Measurements from ENCODE around the gene ZFAND3. TPM values are rescaled to one million over a fixed set of nuclear protein-coding genes. Genes with fewer than 3 reads are reported as not detected.

Gene ZFAND3
- total RNA-seq, 2 experiments from 2014 or later, result 32.3 to 37.9 TPM

DNA sequence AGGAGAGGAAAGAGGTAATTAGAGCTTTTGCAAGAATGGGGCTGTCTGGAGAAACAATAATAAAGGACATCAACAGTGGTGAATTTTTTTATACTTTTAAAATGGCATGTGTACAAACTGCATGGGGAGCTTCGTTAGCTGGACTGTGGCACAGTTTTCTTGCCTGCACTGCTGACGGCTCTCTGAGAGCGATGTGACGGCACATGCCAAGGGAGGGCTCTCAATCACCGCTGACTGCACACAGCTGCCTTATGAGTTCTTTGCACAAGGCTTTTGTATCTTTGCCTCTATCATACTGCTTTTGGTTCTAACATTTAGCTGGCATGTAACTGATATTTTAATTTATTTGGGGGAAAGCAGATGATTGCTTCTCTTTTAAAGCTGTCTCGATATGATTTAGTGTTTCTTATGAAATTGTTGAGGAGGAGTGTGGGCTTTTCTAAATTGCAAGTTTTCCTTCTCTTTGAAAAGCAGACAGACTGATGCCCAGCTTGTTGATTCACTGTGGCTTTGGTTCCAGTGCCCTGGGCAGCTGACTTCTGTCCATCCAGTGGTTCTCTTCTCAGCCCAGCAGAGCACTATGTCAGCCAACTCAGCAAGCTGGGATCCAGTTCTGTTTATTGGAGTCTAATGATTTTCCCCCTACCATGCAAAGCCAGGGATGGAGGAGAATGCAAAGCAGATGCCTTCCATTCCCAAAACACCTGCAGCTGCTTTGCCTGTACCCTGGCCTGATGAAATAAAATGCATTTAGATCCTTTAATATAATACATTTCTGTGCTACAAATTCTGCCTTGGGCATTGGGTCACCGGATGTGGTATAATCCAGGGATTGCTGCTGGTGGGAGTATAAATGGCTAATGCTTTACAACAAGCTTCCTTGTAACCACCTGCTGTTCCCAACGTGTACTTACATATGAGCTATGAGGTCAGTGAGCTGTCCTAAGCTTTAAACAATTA is 323.9 kb downstream of the ZFAND3 start:
- no peak overlapping the region for H3K27ac Mint-ChIP-seq
- H3K4me1 Mint-ChIP-seq (ENCODE audit: low read depth), result no peaks in the 10 kb centered on the region
- intact Hi-C loops (cut with micrococcal nuclease), result no loop called here
- DNase-seq (no peak), ATAC-seq (no peak)
- POLR2A ChIA-PET, result interaction anchor here (1.0 to 1.1 kb wide), 2 partner anchors 17 to 33 kb away, joined by 3 to 4 read pairs; no protein-coding TSS in a partner anchor
- CTCF ChIA-PET, result interaction anchor here (1.2 kb wide), 1 partner anchor 8 kb away, joined by 3 read pairs; no protein-coding TSS in a partner anchor
- no peaks in the 10 kb centered on the region for H3K27me3 Mint-ChIP-seq
- H3K4me3 Mint-ChIP-seq, result no peak overlapping the region
- peaks cover 2% of the 10 kb centered on the region for H3K36me3 Mint-ChIP-seq (ENCODE audit: low read depth)
- TF ChIP-seq CTCF (IDR thresholded peaks at IDR 0.05), result no peak
- H3K9me3 Mint-ChIP-seq, result no peaks in the 10 kb centered on the region

DNA sequence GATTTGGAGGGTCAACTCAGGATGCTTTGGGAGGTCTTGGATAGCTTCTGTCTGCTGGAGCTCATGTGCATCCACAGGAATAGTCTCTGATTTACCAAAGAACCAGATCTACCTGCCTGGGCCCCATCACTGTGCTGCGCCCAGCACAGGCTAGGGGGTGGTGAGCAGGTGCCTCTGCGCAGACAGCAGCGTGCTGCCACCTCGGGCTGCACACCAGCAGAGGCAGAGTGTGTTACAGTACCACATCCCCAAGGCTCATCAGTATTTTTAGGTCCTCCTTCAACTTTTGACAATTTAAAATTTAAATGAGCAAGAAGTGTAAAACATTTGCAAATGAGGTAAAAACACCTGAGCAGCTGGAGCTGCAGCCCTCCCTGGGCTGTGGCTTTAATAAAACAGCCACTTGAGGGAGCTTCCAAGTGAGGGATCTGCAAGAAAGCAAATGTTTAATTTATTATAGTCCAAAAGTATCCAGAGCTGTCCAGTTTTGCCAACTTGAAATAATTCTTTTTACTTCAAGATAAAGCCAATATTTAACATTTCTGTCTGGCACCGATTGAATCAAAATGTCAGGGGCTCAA is 324.9 kb downstream of the ZFAND3 start:
- no peaks in the 10 kb centered on the region for H3K36me3 Mint-ChIP-seq (ENCODE audit: low read depth)
- H3K4me3 Mint-ChIP-seq, result no peak overlapping the region
- intact Hi-C loops (cut with micrococcal nuclease), result no loop called here
- H3K27me3 Mint-ChIP-seq, result no peaks in the 10 kb centered on the region
- TF ChIP-seq CTCF (IDR thresholded peaks at IDR 0.05), result no peak
- H3K27ac Mint-ChIP-seq, result no peak overlapping the region
- POLR2A ChIA-PET, result no interaction called here
- CTCF ChIA-PET, result interaction anchor here (0.7 to 1.2 kb wide), 2 partner anchors 9 to 112 kb away, joined by 3 read pairs; no protein-coding TSS in a partner anchor
- no peaks in the 10 kb centered on the region for H3K9me3 Mint-ChIP-seq
- ATAC-seq, result no peak
- no peak for DNase-seq
- H3K4me1 Mint-ChIP-seq (ENCODE audit: low read depth), result no peaks in the 10 kb centered on the region

DNA sequence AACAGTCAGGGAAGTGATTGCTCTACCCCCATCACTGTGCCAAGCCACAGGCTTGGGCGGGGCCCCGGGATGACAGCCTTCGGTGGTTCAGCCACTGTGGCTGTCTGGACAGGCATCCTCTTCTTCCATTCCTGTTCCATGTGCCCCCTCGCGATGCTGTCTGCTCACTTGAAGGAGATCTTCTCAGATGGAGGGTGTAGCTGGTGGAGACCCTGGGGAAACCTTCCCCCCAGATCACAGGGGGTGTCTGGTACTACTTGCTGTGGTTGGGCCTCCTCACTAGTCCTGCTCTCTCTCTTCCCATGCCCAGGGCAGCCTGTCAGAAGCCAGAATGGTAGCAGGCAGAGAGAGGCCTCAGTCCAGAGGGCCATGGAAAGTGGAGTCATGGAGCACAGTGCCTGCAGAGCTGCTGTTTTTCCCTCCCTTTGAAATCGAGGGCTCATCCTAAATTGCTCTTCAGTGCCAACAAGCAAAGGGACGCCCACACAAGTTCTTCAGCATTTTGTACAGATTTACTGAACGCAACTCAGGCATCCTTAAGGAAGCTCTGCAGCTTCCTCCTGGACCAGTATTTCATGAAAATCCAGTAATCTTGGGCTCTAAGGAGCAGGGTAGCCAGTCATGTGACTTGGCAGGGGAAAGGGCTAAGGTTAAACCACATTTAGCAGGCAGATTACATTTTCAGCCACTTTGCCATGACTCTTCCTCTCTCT is 326.6 kb downstream of the ZFAND3 start:
- H3K27me3 Mint-ChIP-seq, result no peaks in the 10 kb centered on the region
- no peak overlapping the region for H3K27ac Mint-ChIP-seq
- CTCF ChIA-PET, result no interaction called here
- no peak overlapping the region for H3K4me3 Mint-ChIP-seq
- DNase-seq (no peak), ATAC-seq (no peak)
- H3K4me1 Mint-ChIP-seq (ENCODE audit: low read depth), result no peaks in the 10 kb centered on the region
- no peaks in the 10 kb centered on the region for H3K36me3 Mint-ChIP-seq (ENCODE audit: low read depth)
- POLR2A ChIA-PET, result no interaction called here
- H3K9me3 Mint-ChIP-seq, result no peaks in the 10 kb centered on the region
- no peak for TF ChIP-seq CTCF (IDR thresholded peaks at IDR 0.05)
- intact Hi-C loops (cut with micrococcal nuclease), result no loop called here

DNA sequence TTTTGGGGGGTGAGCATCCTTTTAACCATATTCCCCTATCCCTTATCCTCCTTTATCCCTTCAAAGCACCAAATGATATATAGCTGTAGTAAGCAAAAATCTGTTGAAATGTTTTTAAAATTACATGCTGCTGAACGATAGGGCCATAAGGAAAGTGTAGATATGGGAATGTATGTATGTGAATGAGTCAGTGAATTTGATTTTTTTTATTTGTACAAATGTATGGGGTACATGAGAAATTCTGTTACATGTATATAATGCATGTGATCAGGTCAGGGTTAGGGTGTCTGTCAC is 327.2 kb downstream of the ZFAND3 start:
- H3K4me1 Mint-ChIP-seq (ENCODE audit: low read depth), result no peaks in the 10 kb centered on the region
- POLR2A ChIA-PET, result no interaction called here
- CTCF ChIA-PET, result no interaction called here
- H3K36me3 Mint-ChIP-seq (ENCODE audit: low read depth), result no peaks in the 10 kb centered on the region
- no peaks in the 10 kb centered on the region for H3K27me3 Mint-ChIP-seq
- no peaks in the 10 kb centered on the region for H3K9me3 Mint-ChIP-seq
- DNase-seq (no peak), ATAC-seq (no peak)
- intact Hi-C loops (cut with micrococcal nuclease), result no loop called here
- no peak overlapping the region for H3K27ac Mint-ChIP-seq
- no peak for TF ChIP-seq CTCF (IDR thresholded peaks at IDR 0.05)
- no peak overlapping the region for H3K4me3 Mint-ChIP-seq

DNA sequence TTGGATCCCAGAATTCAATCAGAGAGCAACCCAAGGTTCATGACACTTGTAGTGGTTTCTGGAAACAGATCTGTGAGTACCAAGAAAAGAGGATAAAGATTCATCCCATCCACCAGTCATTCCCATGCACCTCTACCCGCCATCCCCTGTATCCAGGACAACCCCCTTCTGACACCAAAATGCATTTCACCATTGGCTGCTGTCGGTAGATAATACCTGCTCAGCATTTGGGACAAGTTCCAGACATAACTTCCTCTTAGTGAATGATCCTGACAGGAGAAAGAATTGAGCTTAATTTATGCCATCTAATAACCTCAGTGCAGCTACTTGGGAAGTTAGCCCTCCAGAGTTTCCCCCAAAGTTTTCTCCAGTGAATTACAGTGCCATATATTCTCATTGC is 329.1 kb downstream of the ZFAND3 start:
- TF ChIP-seq CTCF (IDR thresholded peaks at IDR 0.05), result no peak
- H3K27ac Mint-ChIP-seq, result no peak overlapping the region

More for the DNA sequence above, 329.1 kb downstream of the ZFAND3 start:
- DNase-seq (no peak), ATAC-seq (no peak)
- intact Hi-C loops (cut with micrococcal nuclease), result no loop called here
- ChIA-PET POLR2A (no interaction called here), CTCF (no interaction called here)
- H3K27me3 Mint-ChIP-seq, result no peaks in the 10 kb centered on the region
- no peaks in the 10 kb centered on the region for H3K4me1 Mint-ChIP-seq (ENCODE audit: low read depth)
- no peaks in the 10 kb centered on the region for H3K9me3 Mint-ChIP-seq
- no peaks in the 10 kb centered on the region for H3K36me3 Mint-ChIP-seq (ENCODE audit: low read depth)
- no peak overlapping the region for H3K4me3 Mint-ChIP-seq

Data from activated CD8-positive, alpha-beta T cell treated with anti-CD3 and anti-CD28 coated beads for 36 hours (primary cell).